Uterus (tissue), 4 donors: Measurements from ENCODE around the gene PSMD13. TPM values are rescaled to one million over a fixed set of nuclear protein-coding genes. Genes with fewer than 3 reads are reported as not detected.

Source experiments
- DNase-seq, 2 donors: peaks; one replicate each; pipeline ENCODE4 v3.0.0-alpha.2; 2019 to 2020
- H3K27ac ChIP-seq, 2 donors: fragments of 200-600 bp; sonication (generic); 1 replicate in 1 of 2; 2 replicates in 1 of 2; pipeline ENCODE4 v1.5.1; 2016 to 2018
- H3K27me3 ChIP-seq, 2 donors: fragments of 200-600 bp; sonication (generic); one replicate each; pipeline ENCODE4 v1.5.1; 2018 to 2019; ENCODE audit warnings: control low read depth in 1 of 2
- H3K36me3 ChIP-seq, 2 donors: fragments of 200-600 bp; sonication (generic); one replicate each; pipeline ENCODE4 v1.5.1; 2019; ENCODE audit warnings: control low read depth in 1 of 2
- H3K4me1 ChIP-seq, 2 donors: fragments of 200-600 bp; sonication (generic); one replicate each; pipeline ENCODE4 v1.5.1; 2018 to 2019; ENCODE audit warnings: control low read depth in 1 of 2
- H3K4me3 ChIP-seq, 2 donors: fragments of 200-600 bp; sonication (generic); 1 replicate in 1 of 2; 2 replicates in 1 of 2; pipeline ENCODE4 v1.5.1; 2018 to 2019; ENCODE audit warnings: mild to moderate bottlenecking in 1 of 2
- H3K9me3 ChIP-seq, 2 donors: fragments of 200-600 bp; sonication (generic); one replicate each; pipeline ENCODE4 v1.5.1; 2019; ENCODE audit warnings: control low read depth in 1 of 2
- POLR2A ChIP-seq, 2 donors: fragments of 450-650 bp; IDR thresholded peaks; one replicate each; pipeline ENCODE4 v1.6.1; 2016; ENCODE audit warnings: antibody characterized with exemption in 2 of 2, mild to moderate bottlenecking in 1 of 2, moderate library complexity in 1 of 2
- intact Hi-C: fragments of 100-400 bp; cut with DNase I; formaldehyde crosslinking; loops from one replicate; pipeline ENCODE4 v1.15.1; 2023; ENCODE audit warnings: low total_unique reads
- total RNA-seq, 4 donors: library from RNA; depleted of rRNA in 3 of 4; stranded (reverse); fragments of >200 nt in 3 of 4; gene quantifications; one replicate each; pipeline versions ENCODE4 v1.1.0 to v1.2.4, GENCODE V29; 2014 to 2023
- TF ChIP-seq, protein P1 (sequence below), 4 experiments: fragments of 200-600 bp in 2 of 4; fragments of 450-650 bp in 2 of 4; sonication (generic) in 2 of 4; IDR thresholded peaks; one replicate each; pipeline ENCODE4 v1.5.1; 2016 to 2019; ENCODE audit warnings: antibody characterized with exemption in 4 of 4, mild to moderate bottlenecking in 2 of 4, moderate library complexity in 1 of 4
- donor health status: DM: yes; HTN: yes; CAD: no.

The PSMD13 gene
- total RNA-seq, 4 donors from 2014 or later, result 17.9 to 94.3 (median 78.2) TPM

DNA sequence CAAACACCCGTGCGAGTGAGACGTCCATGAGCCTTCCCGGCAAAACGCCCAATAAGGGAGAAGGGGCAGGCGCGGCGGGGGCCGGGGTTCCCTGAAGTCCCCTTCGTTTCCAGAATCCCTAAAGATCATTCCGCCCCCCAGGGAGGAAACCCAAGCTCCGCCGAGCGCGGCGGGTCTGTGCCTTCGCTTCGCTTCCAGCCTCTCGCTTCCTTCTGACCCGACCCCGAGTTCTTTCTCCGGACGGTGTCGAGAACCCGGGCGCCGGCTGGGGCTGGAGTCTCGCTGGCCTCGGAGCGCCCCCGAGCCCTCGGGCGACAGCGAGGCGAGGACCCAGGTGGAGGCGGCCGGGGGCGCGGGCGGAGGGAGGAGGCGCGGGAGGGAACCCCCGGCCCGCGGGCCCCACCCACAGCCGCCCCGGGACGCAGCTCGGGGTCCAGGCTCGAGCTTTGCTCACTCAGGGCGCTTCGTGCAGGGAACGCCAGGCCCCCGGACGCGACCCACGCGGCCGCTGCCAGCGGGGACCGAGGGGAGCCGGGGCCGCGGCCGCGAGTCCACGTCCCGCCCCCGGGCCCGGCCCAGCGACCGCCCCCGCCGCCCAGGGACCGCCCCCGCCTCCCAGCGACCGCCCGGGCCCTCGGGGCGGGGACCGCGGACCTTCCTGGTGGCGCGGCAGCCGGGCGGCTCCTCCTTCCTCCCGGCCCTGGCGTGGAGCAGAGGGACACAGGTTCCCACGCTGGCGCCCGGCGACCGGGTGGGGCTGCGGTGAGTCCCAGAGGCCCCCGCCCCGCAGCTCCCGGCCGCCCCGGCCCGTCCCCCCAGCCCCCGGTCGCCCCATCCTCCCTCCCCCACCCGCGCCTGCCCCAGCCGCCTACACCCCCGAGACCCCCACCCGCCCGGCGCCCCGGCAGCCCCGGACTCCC, 52.0 kb downstream of the PSMD13 start, which contains the start of gene PGGHG:
TSS of gene PGGHG (plus strand) at position 649 of the 920 bp plus-strand sequence. CDS start 691 bp downstream, outside the sequence.
- Histone ChIP-seq H3K4me3 (peak within 1 kb of the TSS; percentile 29 to 62), H3K27ac (peak within 1 kb of the TSS; percentile 57 to 61), H3K36me3 (no peaks in the 10 kb centered on the region), H3K9me3 (no peaks in the 10 kb centered on the region), H3K27me3 (peaks cover 0 to 4% of the 10 kb centered on the region in 2 donors), H3K4me1 (peaks cover 0 to 6% of the 10 kb centered on the region in 2 donors)
- DNase-seq, result peak; percentile 51 to 65
- intact Hi-C loops, result no loop called here
- TF ChIP-seq POLR2A (IDR thresholded peaks at IDR 0.05), result peak; percentile 9 to 24
- TF ChIP-seq, protein P1, sequence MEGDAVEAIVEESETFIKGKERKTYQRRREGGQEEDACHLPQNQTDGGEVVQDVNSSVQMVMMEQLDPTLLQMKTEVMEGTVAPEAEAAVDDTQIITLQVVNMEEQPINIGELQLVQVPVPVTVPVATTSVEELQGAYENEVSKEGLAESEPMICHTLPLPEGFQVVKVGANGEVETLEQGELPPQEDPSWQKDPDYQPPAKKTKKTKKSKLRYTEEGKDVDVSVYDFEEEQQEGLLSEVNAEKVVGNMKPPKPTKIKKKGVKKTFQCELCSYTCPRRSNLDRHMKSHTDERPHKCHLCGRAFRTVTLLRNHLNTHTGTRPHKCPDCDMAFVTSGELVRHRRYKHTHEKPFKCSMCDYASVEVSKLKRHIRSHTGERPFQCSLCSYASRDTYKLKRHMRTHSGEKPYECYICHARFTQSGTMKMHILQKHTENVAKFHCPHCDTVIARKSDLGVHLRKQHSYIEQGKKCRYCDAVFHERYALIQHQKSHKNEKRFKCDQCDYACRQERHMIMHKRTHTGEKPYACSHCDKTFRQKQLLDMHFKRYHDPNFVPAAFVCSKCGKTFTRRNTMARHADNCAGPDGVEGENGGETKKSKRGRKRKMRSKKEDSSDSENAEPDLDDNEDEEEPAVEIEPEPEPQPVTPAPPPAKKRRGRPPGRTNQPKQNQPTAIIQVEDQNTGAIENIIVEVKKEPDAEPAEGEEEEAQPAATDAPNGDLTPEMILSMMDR (IDR thresholded peaks at IDR 0.05), result no peak

DNA sequence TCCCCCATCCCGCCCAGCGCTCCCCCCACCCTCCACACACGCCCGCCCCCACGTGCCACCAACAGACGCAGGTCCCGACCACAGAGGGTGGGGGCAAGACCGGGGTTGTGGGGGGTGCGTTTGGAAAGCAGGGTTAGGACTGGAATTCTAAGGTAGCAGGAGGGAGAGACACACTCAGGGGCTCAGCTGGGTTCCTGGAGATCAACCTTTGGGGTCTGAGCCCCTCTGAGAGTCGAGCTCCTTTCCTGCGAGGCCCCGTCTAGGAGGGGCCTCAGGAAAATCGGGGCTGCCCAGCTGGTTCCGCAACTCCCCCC, 52.6 kb downstream of the PSMD13 start:
- intact Hi-C loops, result no loop called here
- H3K27ac ChIP-seq, result peak overlapping the region; percentile 57 to 61
- TF ChIP-seq, protein P1 (IDR thresholded peaks at IDR 0.05), result no peak
- no peak for TF ChIP-seq POLR2A (IDR thresholded peaks at IDR 0.05)
- H3K4me3 ChIP-seq, result peak overlapping the region; percentile 29 to 62
- H3K9me3 ChIP-seq, result no peaks in the 10 kb centered on the region
- H3K27me3 ChIP-seq, result peaks cover 0 to 4% of the 10 kb centered on the region in 2 donors
- DNase-seq, result peak; percentile 15 to 18
- H3K4me1 ChIP-seq, result peaks cover 0 to 6% of the 10 kb centered on the region in 2 donors
- H3K36me3 ChIP-seq, result no peaks in the 10 kb centered on the region

DNA sequence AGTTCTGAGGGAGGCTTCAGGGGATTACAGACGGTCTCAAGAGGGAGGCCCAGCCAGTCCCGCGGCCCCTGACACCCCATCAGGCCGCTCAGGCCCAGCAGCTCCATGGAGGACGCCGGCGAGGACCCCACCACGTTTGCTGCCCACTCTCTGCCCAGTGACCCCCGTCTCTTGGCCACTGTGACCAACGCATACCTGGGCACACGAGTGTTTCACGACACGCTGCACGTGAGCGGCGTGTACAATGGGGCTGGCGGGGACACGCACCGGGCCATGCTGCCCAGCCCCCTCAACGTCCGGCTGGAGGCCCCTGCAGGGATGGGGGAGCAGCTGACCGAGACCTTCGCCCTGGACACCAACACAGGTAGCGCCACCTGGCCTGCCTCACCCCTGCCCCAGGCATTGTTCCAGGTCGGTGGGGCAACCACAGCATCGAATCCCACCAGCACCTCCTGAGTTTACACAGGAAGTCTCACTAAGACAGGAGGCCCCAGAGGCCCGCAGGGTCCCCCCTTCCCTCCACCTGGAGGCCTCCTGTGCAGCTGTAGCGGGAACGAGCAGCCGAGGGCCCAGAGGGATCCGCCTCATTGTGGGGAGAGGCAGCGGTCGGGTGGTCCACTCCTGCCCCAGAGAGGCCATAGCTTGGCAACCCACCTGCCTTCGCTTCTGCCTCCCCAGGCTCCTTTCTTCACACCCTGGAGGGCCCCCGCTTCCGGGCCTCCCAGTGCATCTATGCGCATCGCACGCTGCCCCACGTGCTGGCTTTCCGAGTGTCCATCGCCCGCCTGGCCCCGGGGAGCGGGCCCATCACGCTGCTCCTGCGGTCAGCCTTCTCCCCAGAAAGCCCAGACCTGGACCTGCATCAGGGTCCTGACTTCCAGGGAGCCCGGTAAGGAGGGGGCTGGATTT, 53.2 kb downstream of the PSMD13 start:
- DNase-seq, result peak; percentile 16
- TF ChIP-seq, protein P1 (IDR thresholded peaks at IDR 0.05), result no peak
- no peak for TF ChIP-seq POLR2A (IDR thresholded peaks at IDR 0.05)
- H3K36me3 ChIP-seq, result no peaks in the 10 kb centered on the region
- no peaks in the 10 kb centered on the region for H3K9me3 ChIP-seq
- H3K27ac ChIP-seq, result peak overlapping the region in 1 of 2 donors; percentile 61
- intact Hi-C loops, result loop anchor here (5.0 kb wide), 1 partner anchor 77 kb away; the partner anchor contains the start of gene B4GALNT4
- no peaks in the 10 kb centered on the region for H3K27me3 ChIP-seq
- H3K4me3 ChIP-seq, result peak overlapping the region in 1 of 2 donors; percentile 29
- H3K4me1 ChIP-seq, result peaks cover 0 to 6% of the 10 kb centered on the region in 2 donors

DNA sequence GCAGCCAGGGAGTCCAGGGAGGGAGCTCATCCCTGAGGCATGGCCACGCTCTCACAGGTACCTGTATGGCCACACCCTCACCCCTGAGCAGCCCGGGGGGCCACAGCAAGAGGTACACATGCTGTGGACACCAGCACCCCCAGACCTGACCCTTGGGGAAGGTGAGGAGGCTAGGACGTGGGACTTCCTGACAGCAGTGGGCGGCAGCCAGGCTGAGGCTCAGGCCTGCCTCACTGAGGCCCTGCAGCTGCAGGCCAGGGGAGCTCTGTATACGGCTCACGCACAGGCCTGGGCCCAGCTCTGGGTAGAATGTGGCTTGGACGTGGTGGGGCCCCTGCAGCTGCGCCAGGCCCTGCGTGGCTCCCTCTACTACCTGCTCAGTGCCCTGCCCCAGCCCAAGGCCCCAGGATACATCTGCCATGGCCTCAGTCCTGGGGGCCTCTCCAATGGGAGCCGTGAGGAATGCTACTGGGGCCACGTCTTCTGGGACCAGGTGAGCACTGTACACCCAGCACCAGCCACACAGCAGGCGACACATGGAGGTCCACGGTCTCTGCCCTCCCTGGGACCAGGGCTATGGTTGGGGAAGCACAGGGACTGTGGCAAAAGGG, 54.0 kb downstream of the PSMD13 start:
- no peak overlapping the region for H3K27ac ChIP-seq
- H3K27me3 ChIP-seq, result no peaks in the 10 kb centered on the region
- peak in 1 of 2 donors; percentile 11 for DNase-seq
- H3K4me1 ChIP-seq, result peaks cover 0 to 6% of the 10 kb centered on the region in 2 donors
- H3K9me3 ChIP-seq, result no peaks in the 10 kb centered on the region
- TF ChIP-seq, protein P1 (IDR thresholded peaks at IDR 0.05), result no peak
- TF ChIP-seq POLR2A (IDR thresholded peaks at IDR 0.05), result no peak
- intact Hi-C loops, result loop anchor here (5.0 kb wide), 1 partner anchor 77 kb away; the partner anchor contains the start of gene B4GALNT4
- no peak overlapping the region for H3K4me3 ChIP-seq
- H3K36me3 ChIP-seq, result no peaks in the 10 kb centered on the region
